LNCAP (cell line): ENCODE measurements around the gene LAPTM4A.

Source experiments
- CTCF ChIP-seq: fragments of 450-650 bp; IDR thresholded peaks from 2 replicates; pipeline ENCODE4 v1.5.1; 2017; ENCODE audit warnings: mild to moderate bottlenecking

The LAPTM4A gene

GRCh38 chr2:20008703-20009102, 42.7 kb downstream of the LAPTM4A start:
- no peak for TF ChIP-seq CTCF

GRCh38 chr2:20005891-20006470, 45.4 kb downstream of the LAPTM4A start:
- no peak for TF ChIP-seq CTCF

GRCh38 chr2:20005067-20005627, 46.3 kb downstream of the LAPTM4A start:
- TF ChIP-seq CTCF, result no peak

GRCh38 chr2:20001361-20001863, 50.0 kb downstream of the LAPTM4A start:
- TF ChIP-seq CTCF, result no peak

GRCh38 chr2:19993731-19994130, 57.7 kb downstream of the LAPTM4A start:
- no peak for TF ChIP-seq CTCF

- no peak for TF ChIP-seq CTCF
Observed at GRCh38 chr2:19991895-19992294, 59.5 kb downstream of the LAPTM4A start.

- TF ChIP-seq CTCF, result no peak
Observed at GRCh38 chr2:19990416-19990728, 61.1 kb downstream of the LAPTM4A start.
